Stomach (tissue), 4 donors: ENCODE data around the gene PDHA1.

ENCODE experiments used
- EP300 ChIP-seq: sonication (generic); formaldehyde crosslinking; IDR thresholded peaks from one replicate; pipeline ENCODE4 v1.6.1; 2017; ENCODE audit warnings: antibody characterized with exemption
- POLR2A ChIP-seq, 4 donors: fragments of 450-650 bp; IDR thresholded peaks; one replicate each; pipeline ENCODE4 v1.6.1; 2016; ENCODE audit warnings: antibody characterized with exemption in 4 of 4, control low read depth in 2 of 4, mild to moderate bottlenecking in 1 of 4, moderate library complexity in 1 of 4
- POLR2AphosphoS5 ChIP-seq, 3 donors: sonication (generic); formaldehyde crosslinking; IDR thresholded peaks; one replicate each; pipeline ENCODE4 v1.6.1; 2016; ENCODE audit warnings: antibody characterized with exemption in 3 of 3
- TF ChIP-seq, protein P1 (sequence below), 7 experiments: fragments of 450-650 bp in 4 of 7; fragments of 200-600 bp in 3 of 7; sonication (generic) in 3 of 7; IDR thresholded peaks; one replicate each; pipeline ENCODE4 v1.5.1; 2016 to 2019; ENCODE audit warnings: antibody characterized with exemption in 7 of 7, control low read depth in 2 of 7, mild to moderate bottlenecking in 1 of 7

DNA sequence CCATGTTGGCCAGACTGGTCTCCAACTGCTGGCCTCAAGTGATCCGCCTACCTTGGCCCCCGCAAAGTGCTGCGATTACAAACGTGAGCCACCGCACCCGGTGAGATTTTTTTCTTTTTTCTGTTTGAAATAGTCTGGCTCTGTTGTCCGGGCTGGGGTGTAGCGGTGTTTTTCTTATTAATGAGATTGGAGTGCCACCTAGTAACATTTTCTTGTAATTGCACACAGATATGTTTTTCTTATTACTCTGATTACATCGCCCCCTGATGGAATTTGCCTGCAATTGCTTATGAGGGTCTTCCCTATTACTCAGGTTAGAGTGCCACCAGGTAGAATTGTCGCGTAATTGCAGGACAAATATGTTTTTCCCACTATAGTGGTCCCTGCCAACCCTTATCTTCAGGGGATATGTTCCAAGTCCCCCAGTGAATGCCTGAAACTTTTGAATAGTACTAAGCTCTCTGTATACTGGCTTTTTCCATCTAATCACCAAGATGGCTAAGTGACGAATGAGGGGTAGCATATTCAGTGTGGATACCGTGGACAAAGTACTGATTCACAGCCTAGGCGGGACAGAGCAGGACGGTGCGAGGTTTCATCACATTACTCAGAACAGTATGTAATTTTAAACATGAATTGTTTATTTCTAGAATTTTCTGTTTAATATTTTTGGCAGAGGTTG, 8.6 kb upstream of the PDHA1 start:
- TF ChIP-seq, protein P1, sequence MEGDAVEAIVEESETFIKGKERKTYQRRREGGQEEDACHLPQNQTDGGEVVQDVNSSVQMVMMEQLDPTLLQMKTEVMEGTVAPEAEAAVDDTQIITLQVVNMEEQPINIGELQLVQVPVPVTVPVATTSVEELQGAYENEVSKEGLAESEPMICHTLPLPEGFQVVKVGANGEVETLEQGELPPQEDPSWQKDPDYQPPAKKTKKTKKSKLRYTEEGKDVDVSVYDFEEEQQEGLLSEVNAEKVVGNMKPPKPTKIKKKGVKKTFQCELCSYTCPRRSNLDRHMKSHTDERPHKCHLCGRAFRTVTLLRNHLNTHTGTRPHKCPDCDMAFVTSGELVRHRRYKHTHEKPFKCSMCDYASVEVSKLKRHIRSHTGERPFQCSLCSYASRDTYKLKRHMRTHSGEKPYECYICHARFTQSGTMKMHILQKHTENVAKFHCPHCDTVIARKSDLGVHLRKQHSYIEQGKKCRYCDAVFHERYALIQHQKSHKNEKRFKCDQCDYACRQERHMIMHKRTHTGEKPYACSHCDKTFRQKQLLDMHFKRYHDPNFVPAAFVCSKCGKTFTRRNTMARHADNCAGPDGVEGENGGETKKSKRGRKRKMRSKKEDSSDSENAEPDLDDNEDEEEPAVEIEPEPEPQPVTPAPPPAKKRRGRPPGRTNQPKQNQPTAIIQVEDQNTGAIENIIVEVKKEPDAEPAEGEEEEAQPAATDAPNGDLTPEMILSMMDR (IDR thresholded peaks at IDR 0.05) = no peak
- TF ChIP-seq EP300 (no peak), POLR2A (IDR thresholded peaks at IDR 0.05) (no peak), POLR2AphosphoS5 (IDR thresholded peaks at IDR 0.05) (no peak)
